ENCODE measurements around the gene MTMR3.

The MTMR3 gene

GRCh38 chr22:30005213-30005857 is 122.4 kb downstream of the MTMR3 start:
- peak; percentile 36 for DNase-seq

- DNase-seq: no peak
These were observed 124.4 kb downstream of the MTMR3 start for GRCh38 chr22:30007361-30007760.

GRCh38 chr22:30008401-30008800 is 125.4 kb downstream of the MTMR3 start:
- DNase-seq: no peak

- no peak for DNase-seq
These were observed 126.5 kb downstream of the MTMR3 start for GRCh38 chr22:30009478-30009877.

DNA sequence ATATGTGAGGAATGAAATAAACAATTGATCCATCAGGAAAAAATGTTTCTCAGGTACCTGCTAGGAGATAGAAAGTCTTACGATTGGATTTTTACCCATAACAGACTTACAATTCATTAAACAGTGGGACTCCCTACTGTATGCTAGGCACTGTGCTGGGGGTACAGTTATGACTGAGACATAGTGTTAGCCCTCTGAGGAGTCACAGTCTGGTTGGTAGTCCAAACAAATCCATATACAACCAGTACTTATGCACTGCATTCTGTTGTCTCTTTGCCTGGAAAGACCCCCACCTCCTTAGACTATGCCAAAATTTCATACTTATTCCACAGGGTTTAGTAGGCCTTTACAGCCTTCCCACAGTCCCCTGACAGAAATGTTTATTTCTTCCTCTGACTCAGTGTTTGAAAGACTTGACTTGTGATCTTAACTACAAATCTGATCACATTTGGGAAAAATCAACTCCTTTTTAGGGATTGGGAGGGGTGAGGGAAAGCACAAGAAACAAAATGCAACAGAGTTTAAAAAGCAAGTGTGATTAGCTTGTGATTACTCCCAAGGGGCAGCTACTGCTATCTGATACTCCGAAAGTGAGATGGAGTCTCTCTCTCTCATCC is 127.9 kb downstream of the MTMR3 start:
- no peak for DNase-seq

DNA sequence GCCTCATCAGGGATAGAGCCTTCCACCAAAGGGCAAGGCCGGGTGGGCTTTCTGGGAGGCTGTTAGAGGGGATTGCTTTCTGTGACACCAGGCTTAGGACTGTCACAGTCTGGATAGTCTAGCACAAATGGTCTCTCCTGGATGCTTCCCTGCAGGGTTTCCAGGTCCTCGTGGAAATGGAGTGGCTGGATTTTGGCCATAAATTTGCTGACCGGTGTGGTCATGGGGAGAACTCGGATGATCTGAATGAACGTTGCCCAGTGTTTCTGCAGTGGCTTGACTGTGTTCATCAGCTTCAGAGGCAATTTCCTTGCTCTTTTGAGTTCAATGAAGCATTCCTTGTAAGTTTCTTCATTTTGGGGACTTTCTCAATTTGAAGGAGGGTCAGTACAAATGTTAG is 130.2 kb downstream of the MTMR3 start:
- no peak for DNase-seq

DNA sequence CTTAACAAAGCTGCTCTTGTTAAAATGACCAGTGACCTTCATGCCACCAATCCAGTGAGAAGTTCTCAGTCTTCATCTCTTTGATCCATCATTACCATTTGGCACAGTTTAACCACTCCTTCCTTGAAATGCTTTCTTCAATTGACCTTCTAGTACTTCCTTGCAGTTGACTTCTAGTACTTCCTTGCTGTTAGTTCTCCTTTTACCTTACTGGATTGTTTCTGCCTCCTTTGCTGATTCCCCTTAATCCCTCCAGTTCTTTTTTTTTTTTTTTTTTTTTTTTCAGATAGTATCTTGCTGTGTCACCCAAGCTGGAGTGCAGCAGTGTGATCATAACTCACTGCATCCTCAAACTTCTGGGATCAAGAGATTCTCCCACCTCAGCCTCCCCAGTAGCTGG is 131.3 kb downstream of the MTMR3 start:
- no peak for DNase-seq

GRCh38 chr22:30015229-30015797 is 132.3 kb downstream of the MTMR3 start:
- DNase-seq: no peak

DNA sequence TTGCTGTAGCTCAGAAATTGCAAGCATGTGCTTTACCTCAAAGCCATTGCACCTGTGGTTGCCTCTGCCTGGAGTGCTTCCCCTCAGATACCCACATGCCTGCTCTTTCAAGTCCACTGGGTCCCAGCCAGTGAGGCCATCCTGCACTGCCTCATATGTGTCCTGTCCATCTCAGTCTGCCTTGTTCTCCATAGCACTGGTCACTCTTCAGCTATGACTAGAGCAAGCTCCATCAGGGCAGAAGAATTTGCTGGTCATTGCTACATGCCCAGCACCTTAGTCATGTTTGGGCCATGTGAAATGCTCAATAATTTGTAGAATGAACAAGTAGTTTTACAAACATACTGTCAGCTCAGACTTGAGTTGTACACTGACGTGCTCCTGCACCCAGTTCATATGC is 132.9 kb downstream of the MTMR3 start:
- DNase-seq: no peak

DNA sequence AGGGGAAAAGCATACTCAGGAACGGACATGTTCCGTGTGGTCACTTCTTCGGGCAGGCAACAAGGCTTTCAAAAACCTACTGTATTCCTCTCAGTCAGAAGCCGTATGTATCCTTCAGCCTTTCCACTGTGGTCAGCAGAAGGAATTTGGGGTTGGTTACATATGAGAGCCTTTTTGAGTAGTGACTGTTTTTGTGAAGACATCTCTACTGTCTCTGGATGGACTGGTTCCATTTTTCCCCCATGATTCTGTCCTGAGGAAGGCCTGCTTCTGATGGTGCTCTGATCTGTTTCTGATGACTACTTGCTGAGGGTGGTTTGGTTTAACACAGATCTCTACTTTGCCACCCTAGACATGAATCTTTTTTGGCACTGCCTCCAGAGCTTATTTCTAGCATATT is 133.6 kb downstream of the MTMR3 start:
- DNase-seq: no peak

GRCh38 chr22:30017375-30018223 is 134.6 kb downstream of the MTMR3 start:
- no peak for DNase-seq

DNA sequence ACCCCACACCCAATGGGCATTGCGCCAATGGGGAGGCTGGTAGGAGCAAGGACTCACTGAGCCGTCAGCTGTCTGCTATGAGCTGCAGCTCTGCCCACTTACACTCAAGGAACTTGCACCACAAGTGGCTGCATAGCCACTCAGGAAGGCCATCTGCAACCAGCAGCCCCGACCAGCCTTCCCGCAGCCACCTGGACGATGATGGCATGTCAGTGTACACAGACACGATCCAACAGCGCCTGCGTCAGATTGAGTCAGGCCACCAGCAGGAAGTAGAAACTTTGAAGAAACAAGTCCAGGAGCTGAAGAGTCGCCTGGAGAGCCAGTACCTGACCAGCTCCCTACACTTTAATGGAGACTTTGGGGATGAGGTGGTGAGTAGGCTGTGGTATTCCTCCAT is 137.5 kb downstream of the MTMR3 start:
- DNase-seq: no peak

DNA sequence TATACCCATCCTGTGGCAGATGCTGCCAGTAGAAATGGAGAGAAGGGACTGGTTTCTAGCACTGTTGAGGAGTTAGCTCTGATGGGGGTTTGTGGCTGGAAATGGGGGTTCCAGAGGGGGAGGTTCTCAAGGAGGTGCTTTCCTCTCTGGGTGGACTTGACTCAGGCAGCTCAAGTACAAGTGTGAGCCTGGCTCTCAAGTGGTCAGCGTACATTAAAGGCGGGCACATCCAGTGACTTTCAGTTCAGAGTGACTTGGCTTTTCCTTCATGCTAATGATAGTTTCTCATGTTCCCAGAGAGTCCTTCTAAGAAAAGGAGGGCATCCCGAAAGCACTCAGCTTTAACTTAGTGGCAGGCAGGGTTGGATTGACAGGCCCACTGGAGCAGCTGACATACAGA is 138.4 kb downstream of the MTMR3 start:
- DNase-seq: no peak

DNA sequence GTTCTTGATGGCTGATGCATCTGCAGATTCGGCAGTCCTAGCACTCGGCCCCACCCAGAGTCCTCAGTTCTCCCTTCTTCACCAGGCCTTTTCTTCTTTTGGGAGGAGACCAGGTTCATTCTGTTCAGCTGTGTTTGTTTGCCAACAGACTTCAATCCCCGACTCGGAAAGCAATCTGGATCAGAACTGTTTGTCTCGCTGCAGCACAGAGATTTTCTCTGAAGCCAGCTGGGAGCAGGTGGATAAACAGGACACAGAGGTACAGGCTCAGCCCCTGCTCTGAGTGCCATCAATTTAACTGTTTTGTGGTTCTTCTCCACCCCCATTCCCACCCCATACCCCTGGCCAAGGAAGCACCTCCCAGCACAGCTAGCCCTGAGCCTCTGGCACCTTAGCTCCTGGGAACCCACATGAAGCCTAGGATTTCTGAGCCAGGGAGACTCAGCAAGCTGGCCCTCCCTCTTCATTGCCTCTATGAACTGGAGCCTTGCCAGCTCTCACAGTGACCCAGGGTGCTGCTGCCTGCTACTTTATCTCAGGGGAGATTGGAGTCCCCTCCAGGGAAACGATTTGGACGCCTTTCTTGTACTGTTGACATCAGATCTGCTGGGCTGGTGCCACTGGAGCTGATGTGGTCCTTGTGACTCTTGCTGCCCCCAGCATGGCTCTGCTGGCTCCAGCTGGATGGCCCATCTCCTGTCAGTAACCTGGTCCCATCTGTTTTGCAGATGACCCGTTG is 139.1 kb downstream of the MTMR3 start:
- no peak for DNase-seq

GRCh38 chr22:30023099-30023660 is 140.2 kb downstream of the MTMR3 start:
- no peak for DNase-seq

DNA sequence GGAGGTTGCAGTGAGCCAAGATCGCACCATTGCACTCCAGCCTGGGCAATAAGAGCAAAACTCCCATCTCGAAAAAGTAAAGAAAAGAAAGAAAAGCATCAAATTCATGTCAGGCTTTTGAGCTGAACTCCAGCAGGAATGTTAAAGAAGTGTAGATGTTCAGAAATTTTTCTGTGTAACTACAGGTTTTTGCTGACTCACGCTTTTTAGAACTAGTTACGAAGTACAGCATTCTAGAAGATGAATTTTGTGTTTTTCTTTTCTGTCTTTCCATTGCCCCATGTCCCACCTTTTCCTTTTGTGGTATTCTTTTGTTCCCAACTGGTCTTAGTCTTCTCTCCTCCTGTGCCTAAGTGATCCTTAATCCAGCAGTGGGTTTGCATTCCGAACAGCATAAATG is 141.3 kb downstream of the MTMR3 start:
- no peak for DNase-seq

GRCh38 chr22:30025221-30025620 is 142.2 kb downstream of the MTMR3 start:
- DNase-seq: no peak

GRCh38 chr22:30026756-30027155 is 143.8 kb downstream of the MTMR3 start:
- no peak for DNase-seq

GRCh38 chr22:30027169-30027568 is 144.2 kb downstream of the MTMR3 start:
- DNase-seq: no peak

- DNase-seq: no peak
These were observed 144.8 kb downstream of the MTMR3 start for GRCh38 chr22:30027791-30028190.

- DNase-seq: no peak
These were observed 145.8 kb downstream of the MTMR3 start for GRCh38 chr22:30028731-30029130.

DNA sequence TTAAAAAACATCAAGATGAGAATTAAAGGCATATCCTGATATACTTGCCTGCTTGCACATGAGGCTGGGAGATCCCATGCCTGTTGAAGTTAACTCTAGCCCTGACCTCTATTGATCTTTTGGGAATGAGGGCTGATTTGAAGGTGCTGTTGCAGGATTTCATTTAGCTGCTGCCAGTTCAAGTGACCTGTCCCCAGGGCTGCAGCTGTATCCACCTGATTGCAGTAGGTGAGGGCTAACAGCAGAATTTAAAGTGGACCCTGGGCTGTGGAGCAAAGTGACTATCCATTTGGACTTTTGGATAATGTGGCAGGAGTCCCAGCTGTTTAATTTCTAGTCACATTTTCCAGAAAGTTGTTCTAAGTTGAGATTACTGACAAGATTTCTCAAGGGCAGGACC is 146.5 kb downstream of the MTMR3 start:
- no peak for DNase-seq

GRCh38 chr22:30030329-30030728 is 147.4 kb downstream of the MTMR3 start:
- no peak for DNase-seq

All from NCI-H446 treated with DMSO at 0.1 percent for 48 hours (cell line).